Pancreas (tissue), 10 donors: ENCODE data around the gene AGL. TPM values are rescaled to one million over a fixed set of nuclear protein-coding genes. Genes with fewer than 3 reads are reported as not detected.
"Not testable (repeated sequence)": the region's sequence is repeated elsewhere in the genome, so short reads cannot be mapped to it uniquely, and the experiment has no call there.

Source experiments
- ATAC-seq, 4 donors: fragments of 200-7000 bp; cut with Tn5 transposase; one replicate each; pipeline versions ENCODE4 v1.8.0 to v1.9.1; 2020; ENCODE audit warnings: mild to moderate bottlenecking in 4 of 4, moderate library complexity in 4 of 4
- DNase-seq, 6 donors: peaks; one replicate each; pipeline ENCODE4 v3.0.0-alpha.2; 2020
- FAIRE-seq: peaks from 2 replicates; lab custom pipeline; 2012; peaks lifted over from hg19 to GRCh38; lab: Jason Lieb, UNC
- H3K27ac ChIP-seq, 4 donors: fragments of 200-600 bp; sonication (generic); 1 replicate in 3 of 4; 2 replicates in 1 of 4; pipeline versions ENCODE4 v1.5.0 to v1.8.0; 2020
- H3K27me3 ChIP-seq, 4 donors: fragments of 200-600 bp; one replicate each; pipeline ENCODE4 v1.8.0; 2021
- H3K36me3 ChIP-seq, 3 donors: fragments of 200-600 bp; sonication (generic) in 1 of 3; one replicate each; pipeline versions ENCODE4 v1.5.0 to v1.8.0; 2020 to 2021
- H3K4me1 ChIP-seq, 3 donors: fragments of 200-600 bp; one replicate each; pipeline ENCODE4 v1.8.0; 2021
- H3K4me3 ChIP-seq, 4 donors: fragments of 200-600 bp; sonication (generic) in 2 of 4; one replicate each; pipeline versions ENCODE4 v1.5.0 to v1.8.0; 2020 to 2021
- H3K9me3 ChIP-seq, 4 donors: fragments of 200-600 bp; one replicate each; pipeline ENCODE4 v1.8.0; 2021
- CTCF ChIP-seq, 4 donors: fragments of 200-600 bp; sonication (generic) in 3 of 4; IDR thresholded peaks; one replicate each; pipeline versions ENCODE4 v1.5.0 to v1.8.0; 2021; ENCODE audit warnings: antibody characterized with exemption in 4 of 4
- WGBS, 2 donors: extraction: QIAGEN DNeasy Blood & Tissue Kit; methylation state at CpG; one replicate each; pipeline ENCODE4 v1.1.7; 2013; 5-methylcytosine and 5-hydroxymethylcytosine counted together
- intact Hi-C, 3 donors: fragments of 100-400 bp; cut with DNase I; formaldehyde crosslinking; loops; one replicate each; pipeline versions ENCODE4 v1.11.1 to v1.14.2; 2022
- polyA plus RNA-seq, 2 donors: library from polyadenylated mRNA; stranded (reverse); fragments of 200-250 nt; gene quantifications; one replicate each; pipeline ENCODE4 v1.2.3, GENCODE V29; 2013
- total RNA-seq, 6 donors: library from RNA; stranded (reverse); fragmentation: NEBNext Ultra II Directional in 4 of 6; extraction: Animal tissue kit (Norgen Biotek cat#: 25700) in 4 of 6; gene quantifications; one replicate each; pipeline versions ENCODE4 v1.2.1 to v1.2.4, GENCODE V29; 2021 to 2023
- donor health status: healthy with polysubstance abuse.
- donor health status: DM: no; HTN: no; CAD: no; lungs with moderate emphysema.
- donor health status: DM: no; HTN: no; CAD: no.
- donor health status: control.
- donor health status: control.
- donor health status: Bipolar disorder and iron deficiency.
- donor health status: DM: yes; HTN: yes; CAD: no.
- donor health status: DM: no; HTN: no; CAD: no.
- donor health status: DM: no; HTN: no; CAD: no.
- donor health status: DM: yes; HTN: yes; CAD: no.

Gene AGL
- total and polyA plus RNA-seq, 8 donors = 2.9 to 8.1 (median 4.5) TPM

DNA sequence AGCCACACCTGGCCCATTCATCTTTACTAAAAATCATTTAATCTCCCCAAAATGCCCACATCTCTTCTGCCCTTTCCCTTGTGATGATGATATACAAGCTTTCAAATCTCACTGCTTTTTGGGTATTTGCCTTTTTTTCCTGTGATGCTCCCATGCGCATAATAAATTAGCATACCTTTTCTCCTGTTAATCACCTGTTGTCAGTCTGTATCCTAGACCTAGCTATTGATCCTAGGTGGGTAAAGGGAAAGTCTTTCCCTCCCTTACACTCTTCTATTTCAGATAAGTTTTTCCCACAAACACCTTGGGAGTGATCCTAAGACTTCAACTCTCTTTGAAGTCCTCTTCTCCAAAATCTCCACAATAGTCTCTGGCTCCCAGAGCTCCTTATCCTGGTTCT, 107.7 kb downstream of the AGL start:
- 100% methylated on average over 1 of the region's 1 CpG for WGBS, 2 donors
- ATAC-seq (no peak), FAIRE-seq (no peak), DNase-seq (no peak)
- no peak for TF ChIP-seq CTCF (IDR thresholded peaks at IDR 0.05)
- intact Hi-C loops = no loop called here
- Histone ChIP-seq H3K27ac (no peak overlapping the region), H3K4me1 (no peaks in the 10 kb centered on the region), H3K9me3 (no peaks in the 10 kb centered on the region), H3K36me3 (no peaks in the 10 kb centered on the region), H3K4me3 (no peak overlapping the region), H3K27me3 (no peaks in the 10 kb centered on the region)

DNA sequence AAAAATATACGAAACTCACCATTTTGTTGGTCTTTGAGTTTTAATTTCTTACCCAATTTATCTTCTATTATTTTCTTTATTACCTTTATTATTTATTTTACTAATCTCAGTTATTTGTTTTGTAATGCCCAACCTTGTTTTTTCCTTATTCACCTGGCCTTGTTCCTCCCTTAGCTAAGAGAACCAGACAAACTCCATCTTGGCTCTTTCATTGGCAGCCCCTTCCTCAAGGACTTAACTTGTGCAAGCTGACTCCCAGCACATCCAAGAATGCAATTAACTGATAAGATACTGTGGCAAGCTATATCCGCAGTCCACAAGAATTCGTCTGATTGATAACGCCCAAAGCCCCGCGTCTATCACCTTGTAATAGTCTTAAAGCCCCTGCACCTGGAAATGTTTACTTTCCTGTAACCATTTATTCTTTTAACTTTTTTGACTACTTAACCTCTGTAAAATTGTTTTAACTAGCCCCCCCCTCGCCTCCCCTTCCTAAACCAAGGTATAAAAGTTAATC, 109.1 kb downstream of the AGL start:
- DNase-seq, H3K27me3 ChIP-seq, H3K27ac ChIP-seq, intact Hi-C loops, H3K4me3 ChIP-seq, H3K9me3 ChIP-seq, H3K36me3 ChIP-seq, H3K4me1 ChIP-seq, FAIRE-seq, ATAC-seq: not testable (repeated sequence)
- 22% methylated on average over 7 of the region's 7 CpGs for WGBS, 2 donors

DNA sequence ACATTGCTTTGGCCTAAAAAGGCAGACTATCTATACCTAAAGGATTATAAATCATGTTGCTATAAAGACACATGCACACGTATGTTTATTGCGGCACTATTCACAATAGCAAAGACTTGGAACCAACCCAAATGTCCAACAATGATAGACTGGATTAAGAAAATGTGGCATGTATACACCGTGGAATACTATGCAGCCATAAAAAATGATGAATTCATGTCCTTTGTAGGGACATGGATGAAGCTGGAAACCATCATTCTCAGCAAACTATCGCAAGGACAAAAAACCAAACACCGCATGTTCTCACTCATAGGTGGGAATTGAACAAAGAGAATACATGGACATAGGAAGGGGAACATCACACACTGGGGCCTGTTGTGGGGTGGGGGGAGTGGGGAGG, 110.1 kb downstream of the AGL start:
- H3K4me1 ChIP-seq, ATAC-seq, H3K27me3 ChIP-seq, DNase-seq, H3K4me3 ChIP-seq, H3K36me3 ChIP-seq, FAIRE-seq, H3K9me3 ChIP-seq, H3K27ac ChIP-seq, intact Hi-C loops: not testable (repeated sequence)
- WGBS, 2 donors = 88 to 96% methylated on average over 5 of the region's 5 CpGs

DNA sequence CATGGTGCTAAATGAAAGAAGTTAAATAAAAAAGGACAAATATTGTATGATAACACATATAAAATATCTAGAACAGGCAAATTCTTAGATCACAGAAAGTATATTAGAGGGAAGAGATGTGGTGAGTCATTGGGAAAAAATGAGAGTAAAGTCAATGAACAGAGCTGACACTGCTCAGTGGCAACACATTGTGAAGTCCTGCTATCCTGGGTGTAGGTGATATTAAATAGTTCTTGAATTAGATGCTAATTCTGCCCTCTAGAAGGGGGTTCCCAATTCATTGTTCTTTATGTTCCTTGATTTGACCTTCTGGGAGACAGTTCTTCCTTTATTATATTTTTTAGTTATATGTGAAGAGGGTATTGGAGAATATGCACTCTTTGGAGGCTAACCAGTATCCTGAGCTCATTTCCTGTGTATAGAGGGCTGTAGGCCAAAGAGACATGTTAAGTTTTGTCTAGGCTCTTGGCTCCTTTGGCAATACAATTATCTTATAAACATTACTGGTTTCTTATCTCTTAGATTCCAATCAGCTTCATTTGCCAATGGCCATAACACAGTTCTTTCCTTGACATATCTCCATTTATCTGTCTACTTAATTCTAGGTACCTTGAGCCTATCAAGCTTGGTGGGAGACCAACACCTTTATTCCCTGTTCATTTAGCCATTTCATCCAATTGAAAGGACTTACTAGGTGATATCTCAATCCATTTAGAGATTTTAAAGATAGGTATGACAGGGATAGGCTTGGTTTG, 113.1 kb downstream of the AGL start:
- intact Hi-C loops = no loop called here
- no peak for TF ChIP-seq CTCF (IDR thresholded peaks at IDR 0.05)
- Histone ChIP-seq H3K9me3 (no peaks in the 10 kb centered on the region), H3K36me3 (no peaks in the 10 kb centered on the region), H3K27me3 (no peaks in the 10 kb centered on the region), H3K4me3 (no peak overlapping the region), H3K27ac (no peak overlapping the region), H3K4me1 (peaks cover 0 to 7% (median 3%) of the 10 kb centered on the region in 3 donors)
- ATAC-seq (no peak), DNase-seq (no peak), FAIRE-seq (no peak)

DNA sequence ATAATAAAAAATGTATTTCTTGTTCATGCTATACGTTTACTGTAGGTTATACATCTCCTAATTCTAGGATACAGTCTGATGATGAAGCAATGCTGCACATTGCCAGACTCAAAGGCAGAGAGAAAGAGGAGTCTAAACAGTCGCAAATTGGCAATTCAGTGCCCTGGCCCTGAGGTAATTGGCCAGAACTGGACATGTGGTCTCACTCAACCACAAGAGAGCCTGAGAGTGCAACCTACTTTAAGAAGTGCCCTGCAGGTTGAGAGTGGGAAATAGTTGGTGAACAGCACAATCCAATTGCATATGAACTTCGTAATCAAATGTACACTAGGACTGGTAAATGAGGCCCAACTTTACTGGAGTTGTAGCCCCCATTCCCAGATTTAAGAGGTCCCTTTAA, 114.6 kb downstream of the AGL start:
- FAIRE-seq = no peak
- Histone ChIP-seq H3K36me3 (no peaks in the 10 kb centered on the region), H3K4me3 (no peak overlapping the region), H3K27ac (no peak overlapping the region), H3K4me1 (peaks cover 0 to 11% (median 3%) of the 10 kb centered on the region in 3 donors), H3K27me3 (no peaks in the 10 kb centered on the region), H3K9me3 (no peaks in the 10 kb centered on the region)
- ATAC-seq = no peak
- no peak for TF ChIP-seq CTCF (IDR thresholded peaks at IDR 0.05)
- whole genome bisulfite sequencing, 2 donors = 83% methylated on average over 3 of the region's 3 CpGs
- intact Hi-C loops = no loop called here
- no peak for DNase-seq
